ENCODE results near the gene AHNAK2. TPM values are rescaled to one million over a fixed set of nuclear protein-coding genes. Genes with fewer than 3 reads are reported as not detected.

AHNAK2 gene
- total and polyA plus RNA-seq, 8 donors = 0.75 to 2.4 (median 1.4) TPM

- H3K4me1 ChIP-seq = peaks cover 21 to 25% (median 24%) of the 10 kb centered on the region in 3 donors
- no peak overlapping the region for H3K4me3 ChIP-seq
- no peaks in the 10 kb centered on the region for H3K36me3 ChIP-seq
- no peak for ATAC-seq
- 81 to 88% methylated on average over 17 to 19 of the region's 19 CpGs for WGBS, 2 donors
- no peak overlapping the region for H3K27ac ChIP-seq
- TF ChIP-seq, protein P1, sequence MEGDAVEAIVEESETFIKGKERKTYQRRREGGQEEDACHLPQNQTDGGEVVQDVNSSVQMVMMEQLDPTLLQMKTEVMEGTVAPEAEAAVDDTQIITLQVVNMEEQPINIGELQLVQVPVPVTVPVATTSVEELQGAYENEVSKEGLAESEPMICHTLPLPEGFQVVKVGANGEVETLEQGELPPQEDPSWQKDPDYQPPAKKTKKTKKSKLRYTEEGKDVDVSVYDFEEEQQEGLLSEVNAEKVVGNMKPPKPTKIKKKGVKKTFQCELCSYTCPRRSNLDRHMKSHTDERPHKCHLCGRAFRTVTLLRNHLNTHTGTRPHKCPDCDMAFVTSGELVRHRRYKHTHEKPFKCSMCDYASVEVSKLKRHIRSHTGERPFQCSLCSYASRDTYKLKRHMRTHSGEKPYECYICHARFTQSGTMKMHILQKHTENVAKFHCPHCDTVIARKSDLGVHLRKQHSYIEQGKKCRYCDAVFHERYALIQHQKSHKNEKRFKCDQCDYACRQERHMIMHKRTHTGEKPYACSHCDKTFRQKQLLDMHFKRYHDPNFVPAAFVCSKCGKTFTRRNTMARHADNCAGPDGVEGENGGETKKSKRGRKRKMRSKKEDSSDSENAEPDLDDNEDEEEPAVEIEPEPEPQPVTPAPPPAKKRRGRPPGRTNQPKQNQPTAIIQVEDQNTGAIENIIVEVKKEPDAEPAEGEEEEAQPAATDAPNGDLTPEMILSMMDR (IDR thresholded peaks at IDR 0.05) = no peak
- DNase-seq = peak in 4 of 6 donors; percentile 23 to 74 (median 45)
- H3K27me3 ChIP-seq = no peaks in the 10 kb centered on the region
- FAIRE-seq = no peak
- intact Hi-C loops (cut with DNase I) = no loop called here
- H3K9me3 ChIP-seq = no peaks in the 10 kb centered on the region
Measured at GRCh38 chr14:104970231-104971068, 7.7 kb downstream of the AHNAK2 start.

GRCh38 chr14:104969741-104970230 lies 8.4 kb downstream of the AHNAK2 start:
- DNase-seq (peak in 3 of 6 donors; percentile 28 to 58 (median 53)), ATAC-seq (no peak), FAIRE-seq (no peak)
- H3K27me3 ChIP-seq = no peaks in the 10 kb centered on the region
- intact Hi-C loops (cut with DNase I) = no loop called here
- no peaks in the 10 kb centered on the region for H3K36me3 ChIP-seq
- no peak overlapping the region for H3K27ac ChIP-seq
- 85 to 88% methylated on average over 10 of the region's 10 CpGs for WGBS, 2 donors
- peaks cover 21 to 24% (median 23%) of the 10 kb centered on the region in 3 donors for H3K4me1 ChIP-seq
- no peaks in the 10 kb centered on the region for H3K9me3 ChIP-seq
- H3K4me3 ChIP-seq = no peak overlapping the region
- TF ChIP-seq, protein P1 (IDR thresholded peaks at IDR 0.05) = no peak

DNA sequence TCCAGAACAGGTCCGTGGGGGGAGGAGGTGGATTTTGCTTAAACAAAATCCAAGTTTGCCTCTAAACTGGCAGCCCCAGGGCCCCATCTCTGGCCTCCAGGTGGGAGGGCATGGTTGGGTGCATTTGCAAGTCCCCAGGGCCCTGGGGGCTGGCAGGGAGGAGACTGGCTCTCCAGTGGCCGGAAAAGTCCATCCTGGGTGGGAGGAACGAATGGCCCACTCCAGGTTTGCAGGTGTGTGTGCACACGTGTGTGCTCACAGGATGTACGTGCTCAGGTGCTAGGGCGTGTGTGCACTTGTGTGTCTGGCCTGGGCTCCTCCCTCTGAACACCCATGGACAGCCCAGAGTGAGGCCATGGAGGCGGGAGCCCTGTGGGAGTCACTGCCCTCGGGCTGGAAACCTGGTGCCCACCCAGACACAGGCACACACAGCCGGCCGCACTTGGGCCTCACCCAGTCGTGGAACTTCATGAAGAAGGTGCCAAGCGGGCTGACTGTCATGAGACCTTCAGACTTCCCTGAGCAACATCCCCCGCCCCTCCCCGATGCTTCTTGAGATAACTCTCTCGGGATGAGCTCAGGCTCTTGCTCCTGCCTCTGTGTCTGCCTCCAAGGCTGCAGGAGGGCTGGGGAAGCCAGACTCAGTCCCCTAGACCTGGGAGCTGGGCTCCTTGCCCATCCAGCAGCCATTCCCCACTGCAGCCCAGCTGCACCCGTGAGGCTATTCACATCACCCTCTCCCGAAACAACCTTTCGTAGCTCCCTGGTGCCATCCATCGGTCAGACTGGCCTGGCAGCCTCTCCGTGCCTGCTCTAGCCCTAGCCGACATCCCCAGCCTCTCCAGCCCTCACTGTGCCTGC lies 9.4 kb downstream of the AHNAK2 start:
- no peak for ATAC-seq
- peak in 3 of 6 donors; percentile 27 to 59 (median 51) for DNase-seq
- TF ChIP-seq, protein P1 (IDR thresholded peaks at IDR 0.05) = no peak
- Histone ChIP-seq H3K36me3 (no peaks in the 10 kb centered on the region), H3K27me3 (no peaks in the 10 kb centered on the region), H3K4me3 (no peak overlapping the region), H3K27ac (no peak overlapping the region), H3K9me3 (no peaks in the 10 kb centered on the region), H3K4me1 (peaks cover 14 to 16% (median 14%) of the 10 kb centered on the region in 3 donors)
- FAIRE-seq = no peak
- 68 to 77% methylated on average over 21 of the region's 21 CpGs for WGBS, 2 donors
- intact Hi-C loops (cut with DNase I) = no loop called here

DNA sequence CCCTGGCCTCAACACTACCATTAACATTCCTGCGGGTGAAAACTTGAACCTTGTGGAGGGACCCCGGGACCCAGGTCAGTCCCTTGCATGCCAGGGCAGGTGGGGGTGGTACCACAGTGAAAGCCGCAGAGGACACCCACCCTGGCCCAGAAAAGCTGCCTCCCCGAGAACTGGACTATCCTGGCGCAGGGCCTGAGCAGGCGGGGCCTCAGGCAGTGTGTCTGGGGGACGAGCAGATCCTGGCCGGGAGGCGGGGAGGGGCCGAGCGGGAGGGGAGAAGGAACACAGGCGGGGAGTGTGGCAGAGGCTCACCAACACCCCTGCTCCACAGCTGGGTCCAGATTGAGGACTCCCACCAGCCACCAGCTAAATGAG lies 10.0 kb downstream of the AHNAK2 start:
- TF ChIP-seq, protein P1 (IDR thresholded peaks at IDR 0.05) = no peak
- Histone ChIP-seq H3K4me1 (peaks cover 8 to 10% (median 9%) of the 10 kb centered on the region in 3 donors), H3K9me3 (no peaks in the 10 kb centered on the region), H3K27ac (peak overlapping the region in 1 of 4 donors; percentile 30), H3K27me3 (no peaks in the 10 kb centered on the region), H3K4me3 (peak overlapping the region in 1 of 4 donors; percentile 23), H3K36me3 (no peaks in the 10 kb centered on the region)
- ATAC-seq (peak; percentile 6 to 43 (median 25)), DNase-seq (peak in 4 of 6 donors; percentile 29 to 79 (median 70)), FAIRE-seq (no peak)
- WGBS, 2 donors = 23 to 46% methylated on average over 11 to 12 of the region's 12 CpGs
- intact Hi-C loops (cut with DNase I) = no loop called here

All from pancreas (tissue), 10 donors.